Ascending aorta (tissue), 2 donors: Measurements from ENCODE around the gene STK32C. TPM values are rescaled to one million over a fixed set of nuclear protein-coding genes. Genes with fewer than 3 reads are reported as not detected.

Experiments used
- DNase-seq, 2 donors: peaks; one replicate each; pipeline ENCODE4 v3.0.0-alpha.2; 2019; ENCODE audit warnings: low spot score in 2 of 2
- H3K27ac ChIP-seq, 2 donors: fragments of 200-600 bp; sonication (generic); one replicate each; pipeline ENCODE4 v1.5.1; 2016 to 2017; ENCODE audit warnings: mild to moderate bottlenecking in 1 of 2
- H3K27me3 ChIP-seq: fragments of 200-600 bp; sonication (generic); one replicate; pipeline ENCODE4 v1.5.1; 2017
- H3K36me3 ChIP-seq, 2 donors: fragments of 200-600 bp; sonication (generic); one replicate each; pipeline ENCODE4 v1.5.1; 2016
- H3K4me1 ChIP-seq, 2 donors: fragments of 200-600 bp; sonication (generic); one replicate each; pipeline ENCODE4 v1.5.1; 2016 to 2017; ENCODE audit warnings: mild to moderate bottlenecking in 1 of 2
- H3K4me3 ChIP-seq, 2 donors: fragments of 200-600 bp; sonication (generic); one replicate each; pipeline ENCODE4 v1.5.1; 2016 to 2017; ENCODE audit warnings: mild to moderate bottlenecking in 1 of 2
- H3K9me3 ChIP-seq, 2 donors: fragments of 200-600 bp; sonication (generic); one replicate each; pipeline ENCODE4 v1.5.1; 2016
- CTCF ChIP-seq, 3 experiments: fragments of 200-600 bp in 2 of 3; fragments of 450-650 bp in 1 of 3; sonication (generic) in 2 of 3; IDR thresholded peaks; one replicate each; pipeline ENCODE4 v1.5.1; 2016 to 2019; ENCODE audit warnings: antibody characterized with exemption in 3 of 3, mild to moderate bottlenecking in 1 of 3, moderate library complexity in 1 of 3
- intact Hi-C: fragments of 100-400 bp; cut with DNase I; formaldehyde crosslinking; loops from one replicate; pipeline ENCODE4 v1.15.1; 2023
- total RNA-seq: library from RNA; depleted of rRNA; stranded (reverse); fragments of >200 nt; gene quantifications from one replicate; pipeline ENCODE4 v1.1.0, GENCODE V29; 2016

The STK32C gene
- total RNA-seq, 1 donor from 2014 or later = 16.2 TPM

- Histone ChIP-seq H3K27ac (no peak overlapping the region), H3K4me3 (no peak overlapping the region), H3K4me1 (no peaks in the 10 kb centered on the region), H3K36me3 (no peaks in the 10 kb centered on the region), H3K9me3 (no peaks in the 10 kb centered on the region), H3K27me3 (no peaks in the 10 kb centered on the region)
- intact Hi-C loops = no loop called here
- no peak for DNase-seq
- TF ChIP-seq CTCF (IDR thresholded peaks at IDR 0.05) = no peak
These were observed 24.0 kb downstream of the STK32C start for GRCh38 chr10:132283604-132284382.

- Histone ChIP-seq H3K9me3 (no peaks in the 10 kb centered on the region), H3K4me3 (no peak overlapping the region), H3K27me3 (no peaks in the 10 kb centered on the region), H3K36me3 (no peaks in the 10 kb centered on the region), H3K27ac (no peak overlapping the region), H3K4me1 (no peaks in the 10 kb centered on the region)
- intact Hi-C loops = no loop called here
- TF ChIP-seq CTCF (IDR thresholded peaks at IDR 0.05) = no peak
- DNase-seq = no peak
These were observed 24.8 kb downstream of the STK32C start for GRCh38 chr10:132282667-132283603.

GRCh38 chr10:132281915-132282666 lies 25.7 kb downstream of the STK32C start:
- Histone ChIP-seq H3K27me3 (no peaks in the 10 kb centered on the region), H3K9me3 (no peaks in the 10 kb centered on the region), H3K36me3 (no peaks in the 10 kb centered on the region), H3K4me1 (no peaks in the 10 kb centered on the region), H3K27ac (no peak overlapping the region), H3K4me3 (no peak overlapping the region)
- no peak for DNase-seq
- intact Hi-C loops = no loop called here
- TF ChIP-seq CTCF (IDR thresholded peaks at IDR 0.05) = no peak

GRCh38 chr10:132280646-132281074 lies 27.1 kb downstream of the STK32C start:
- no peak overlapping the region for H3K27ac ChIP-seq
- intact Hi-C loops = no loop called here
- no peak for DNase-seq
- H3K4me1 ChIP-seq = no peaks in the 10 kb centered on the region
- no peaks in the 10 kb centered on the region for H3K36me3 ChIP-seq
- H3K27me3 ChIP-seq = no peaks in the 10 kb centered on the region
- H3K4me3 ChIP-seq = no peak overlapping the region
- TF ChIP-seq CTCF (IDR thresholded peaks at IDR 0.05) = no peak
- H3K9me3 ChIP-seq = no peaks in the 10 kb centered on the region

GRCh38 chr10:132279873-132280645 lies 27.7 kb downstream of the STK32C start:
- Histone ChIP-seq H3K4me3 (no peak overlapping the region), H3K27ac (no peak overlapping the region), H3K27me3 (no peaks in the 10 kb centered on the region), H3K4me1 (no peaks in the 10 kb centered on the region), H3K9me3 (no peaks in the 10 kb centered on the region), H3K36me3 (no peaks in the 10 kb centered on the region)
- no peak for DNase-seq
- intact Hi-C loops = no loop called here
- TF ChIP-seq CTCF (IDR thresholded peaks at IDR 0.05) = no peak
